Epithelial cell of proximal tubule (primary cell): ENCODE data around the gene CD69. TPM values are rescaled to one million over a fixed set of nuclear protein-coding genes. Genes with fewer than 3 reads are reported as not detected.
"Not testable (repeated sequence)": the region's sequence is repeated elsewhere in the genome, so short reads cannot be mapped to it uniquely, and the experiment has no call there.

Experiments used
- DNase-seq: peaks from one replicate; pipeline ENCODE4 v3.0.0-alpha.2; 2011; ENCODE audit warnings: low read depth
- H3K4me3 ChIP-seq: 2 replicates; pipeline ENCODE4 v1.5.1; 2011; ENCODE audit warnings: low read depth, mild to moderate bottlenecking, low read length
- CTCF ChIP-seq: conservative IDR thresholded peaks from 2 replicates; pipeline ENCODE4 v1.5.1; 2012; ENCODE audit warnings: low read depth, mild to moderate bottlenecking, low read length
- total RNA-seq: library from RNA; depleted of rRNA; stranded (reverse); fragments of >200 nt; gene quantifications from 2 replicates; pipeline ENCODE4 v1.2.3, GENCODE V29; 2015

CD69 gene
- total RNA-seq, 1 donor from 2014 or later: 0.12 TPM

DNA sequence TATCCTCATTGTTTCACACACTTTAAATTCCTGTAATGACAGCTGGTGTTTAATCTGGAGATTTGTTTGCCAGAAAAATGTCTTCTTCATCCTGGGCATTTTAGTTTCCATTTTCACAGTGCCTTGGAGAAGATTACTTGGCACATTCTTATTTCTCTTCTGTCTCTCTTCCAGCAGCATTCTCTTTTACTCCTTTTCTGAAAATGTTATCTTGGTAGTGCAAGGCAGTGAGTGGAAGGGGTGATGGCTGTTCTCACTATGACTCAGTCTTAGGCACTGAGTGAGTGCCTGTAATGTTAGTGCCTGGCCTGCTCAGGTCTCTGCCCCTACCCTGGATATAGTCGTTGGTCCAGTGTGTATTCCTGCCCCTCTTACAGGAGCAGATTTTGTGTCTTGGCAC lies 40.9 kb downstream of the CD69 start:
- H3K4me3 ChIP-seq: no peak overlapping the region
- no peak for DNase-seq
- no peak for TF ChIP-seq CTCF

DNA sequence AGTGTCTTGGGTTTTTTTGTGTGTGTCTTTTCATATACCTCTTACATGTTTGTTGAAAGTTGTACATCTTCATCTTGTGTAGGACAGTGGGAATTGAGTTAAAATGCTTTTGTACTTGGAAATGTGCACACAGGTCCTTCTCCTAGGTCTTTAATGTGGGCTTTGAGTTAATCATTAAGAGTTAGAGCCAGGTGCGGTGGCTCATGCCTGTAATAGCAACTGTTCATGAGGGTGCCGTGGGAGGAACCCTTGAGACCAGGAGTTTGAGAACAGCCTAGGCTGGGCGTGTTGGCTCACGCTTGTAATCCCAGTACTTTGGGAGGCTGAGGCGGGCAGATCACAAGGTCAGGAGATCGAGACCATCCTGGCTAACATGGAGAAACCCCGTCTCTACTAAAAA lies 41.7 kb downstream of the CD69 start:
- no peak overlapping the region for H3K4me3 ChIP-seq
- no peak for DNase-seq
- no peak for TF ChIP-seq CTCF

DNA sequence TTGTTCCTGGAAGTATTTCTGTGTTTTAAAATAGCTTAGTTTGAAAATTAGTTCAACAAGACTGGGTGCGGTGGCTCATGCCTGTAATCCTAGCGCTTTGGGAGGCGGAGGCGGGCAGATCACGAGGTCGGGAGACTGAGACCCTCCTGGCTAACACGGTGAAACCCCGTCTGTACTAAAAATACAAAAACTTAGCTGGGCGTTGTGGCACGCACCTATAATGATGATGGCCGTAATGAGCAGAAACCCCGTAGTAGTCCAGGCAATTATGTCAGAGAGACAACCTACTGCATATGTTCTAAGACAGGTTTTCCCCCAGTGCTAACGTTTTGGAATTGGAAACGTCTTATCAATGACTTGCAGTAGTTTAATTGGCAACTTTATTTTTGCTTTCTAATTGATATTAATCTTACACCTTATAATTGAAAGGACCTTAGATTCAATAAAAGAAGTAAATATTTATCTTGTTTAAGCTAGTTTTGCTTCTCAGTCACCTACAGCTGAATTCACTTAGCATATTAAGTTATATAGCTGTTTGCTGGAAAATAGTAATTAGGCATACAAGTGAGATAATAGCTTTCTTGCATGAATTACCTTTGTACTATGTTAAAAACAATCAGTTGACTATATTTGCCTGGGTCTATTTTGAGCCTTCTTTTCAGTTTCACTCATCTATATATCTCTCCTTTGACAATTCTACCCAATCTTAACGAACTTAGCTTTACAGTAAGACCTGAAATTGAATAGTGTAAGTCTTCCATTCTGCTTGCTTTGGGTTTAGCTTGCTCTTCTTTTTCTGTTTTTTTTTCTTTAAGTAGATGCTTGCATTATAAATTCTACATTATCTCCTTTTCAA lies 43.4 kb downstream of the CD69 start:
- no peak overlapping the region for H3K4me3 ChIP-seq
- no peak for TF ChIP-seq CTCF
- DNase-seq: no peak

DNA sequence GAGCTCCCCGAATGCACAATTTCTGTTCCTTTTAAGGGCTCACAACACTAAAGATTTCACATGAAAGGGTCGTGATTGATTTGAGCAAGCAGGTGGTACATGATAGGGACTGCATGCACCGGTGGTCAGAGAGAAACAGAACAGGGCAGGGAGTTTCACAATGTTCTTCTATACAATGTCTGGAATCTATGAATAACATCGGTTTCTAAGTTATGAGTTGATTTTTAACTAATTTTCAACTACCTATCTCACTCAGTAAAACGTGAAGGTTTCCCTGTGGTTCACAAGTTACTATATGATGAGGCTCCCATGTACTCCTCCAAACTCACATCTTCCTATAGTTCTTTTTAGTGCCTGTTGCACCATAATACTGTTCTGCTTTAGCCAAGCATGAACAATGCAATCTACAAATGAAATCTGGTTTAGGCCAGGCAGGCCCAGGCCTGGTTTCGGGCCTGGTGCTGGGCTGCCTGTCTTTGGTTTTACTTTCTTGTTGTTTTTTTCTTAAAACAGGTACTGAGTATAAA lies 47.6 kb downstream of the CD69 start:
- not testable (repeated sequence) for DNase-seq, H3K4me3 ChIP-seq

GRCh38 chr12:9711664-9712063 lies 49.0 kb downstream of the CD69 start:
- no peak overlapping the region for H3K4me3 ChIP-seq
- no peak for TF ChIP-seq CTCF
- peak; percentile 32 for DNase-seq

DNA sequence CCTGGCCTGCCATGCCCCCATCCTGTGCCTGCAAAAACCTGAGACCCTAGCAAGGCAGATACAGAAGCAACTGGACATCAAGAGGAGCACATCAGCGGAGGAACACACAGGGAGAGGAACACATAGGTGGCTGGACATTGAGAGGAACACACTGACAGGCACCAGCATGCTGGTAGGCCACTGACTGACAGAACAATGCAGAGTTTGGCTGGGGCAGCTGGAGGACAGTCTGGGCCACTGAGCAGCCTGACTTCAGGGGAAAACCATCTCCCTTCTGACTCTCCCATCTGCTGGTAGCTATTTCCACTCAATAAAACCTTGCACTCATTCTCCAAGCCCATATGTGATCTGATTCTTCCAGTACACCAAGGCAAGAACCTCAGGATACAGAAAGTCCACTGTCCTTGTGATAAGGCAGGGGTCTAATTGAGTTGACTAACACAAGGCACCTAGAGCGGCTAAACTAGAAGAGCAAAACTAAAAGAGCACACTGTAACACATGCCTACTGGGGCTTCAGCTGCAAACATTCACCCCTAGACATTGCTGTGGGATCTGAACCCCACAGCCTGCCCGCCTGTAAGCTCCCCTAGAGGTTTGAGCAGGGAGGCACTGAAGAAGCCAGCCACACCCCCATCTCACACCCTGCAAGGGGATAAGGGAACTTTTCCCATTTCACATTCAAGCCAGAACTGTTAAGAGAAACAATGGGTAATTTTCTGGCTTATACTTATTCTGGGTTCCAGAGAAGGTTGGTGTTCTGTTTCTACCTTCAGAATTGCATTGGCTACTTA lies 49.9 kb downstream of the CD69 start:
- no peak for TF ChIP-seq CTCF
- no peak overlapping the region for H3K4me3 ChIP-seq
- no peak for DNase-seq

DNA sequence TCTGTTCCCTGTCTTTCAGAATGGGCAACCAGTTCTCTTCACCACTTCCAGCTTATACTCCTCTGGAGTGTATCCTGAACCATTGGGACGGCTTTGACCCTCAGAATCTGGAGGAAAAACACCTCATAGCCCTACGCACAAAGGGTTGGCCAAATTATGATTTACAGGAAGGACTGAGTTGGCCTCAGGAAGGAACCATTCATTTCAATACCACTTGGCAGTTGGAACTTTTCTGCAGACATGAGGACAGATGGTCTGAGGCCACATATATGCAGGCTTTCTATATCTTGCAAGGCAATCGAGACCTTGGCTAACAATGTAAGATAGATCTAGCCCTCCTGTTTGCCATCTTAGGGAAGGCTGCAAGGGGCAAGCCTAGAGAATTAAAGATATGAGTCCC lies 51.8 kb downstream of the CD69 start:
- no peak for TF ChIP-seq CTCF
- no peak overlapping the region for H3K4me3 ChIP-seq
- no peak for DNase-seq
